ENCODE results near the gene SPAG17. TPM values are rescaled to one million over a fixed set of nuclear protein-coding genes. Genes with fewer than 3 reads are reported as not detected.

SPAG17 gene
- total RNA-seq, 1 experiment from 2014 or later, result not detected

GRCh38 chr1:117905019-117905418 lies 280.0 kb downstream of the SPAG17 start:
- no peaks in the 10 kb centered on the region for H3K4me1 ChIP-seq (ENCODE audit: control insufficient read depth in 1 of 2, insufficient read depth in 2 of 2, low read length in 2 of 2)
- no peaks in the 10 kb centered on the region for H3K9me3 ChIP-seq (ENCODE audit: control insufficient read depth in 1 of 2, insufficient read depth in 1 of 2, low read depth in 1 of 2, low read length in 2 of 2)
- H3K9ac ChIP-seq (ENCODE audit: low read length), result no peak overlapping the region
- H2AFZ ChIP-seq (ENCODE audit: low read depth, low read length, poor library complexity, severe bottlenecking), result no peak overlapping the region
- no peaks in the 10 kb centered on the region for H3K9me2 ChIP-seq (ENCODE audit: insufficient read depth)
- no peak overlapping the region for H3K4me2 ChIP-seq (ENCODE audit: low read length)
- H4K20me1 ChIP-seq (ENCODE audit: insufficient read depth), result no peaks in the 10 kb centered on the region
- peaks cover 4 to 8% of the 10 kb centered on the region in 2 experiments; a peak in 3 of 4 replicates for H3K36me3 ChIP-seq (ENCODE audit: control insufficient read depth in 1 of 2, insufficient read depth in 2 of 2, low read length in 2 of 2)
- no peak overlapping the region for H3K4me3 ChIP-seq (replicated peaks in 1 of 2; ENCODE audit: low read depth in 1 of 2, low read length in 2 of 2)
- no peaks in the 10 kb centered on the region for H3K27me3 ChIP-seq (ENCODE audit: insufficient read depth, low read length)
- H3K27ac ChIP-seq (ENCODE audit: low read depth, low read length), result no peak overlapping the region
- BruUV-seq (replicated peaks), result no TSS peak
- TF ChIP-seq FOSL1 (IDR thresholded peaks at IDR 0.05; ENCODE audit: low read depth) (no peak), SP1 (IDR thresholded peaks at IDR 0.05; ENCODE audit: low read depth) (no peak), ZFX (IDR thresholded peaks at IDR 0.05) (no peak), CEBPB (IDR thresholded peaks at IDR 0.05; ENCODE audit: low read depth) (no peak), MAX (IDR thresholded peaks at IDR 0.05) (no peak), CBX3 (IDR thresholded peaks at IDR 0.05; ENCODE audit: low read depth) (no peak), ATF3 (IDR thresholded peaks at IDR 0.05) (no peak)
- H3K79me2 ChIP-seq (ENCODE audit: insufficient read depth, low read length), result no peaks in the 10 kb centered on the region
- ChIA-PET POLR2A (no interaction called here), RAD21 (ENCODE audit: low non-redundant PET in 1 of 2, low total read pairs in 2 of 2, uncharacterized antibody in 2 of 2, unreplicated experiment in 2 of 2) (no interaction called here), CTCF (no interaction called here)
- no peak for DNase-seq (ENCODE audit: low read depth, low spot score)
- ATAC-seq, result no peak
- intact Hi-C loops (cut with micrococcal nuclease), result no loop called here

- Histone ChIP-seq H3K36me3 (ENCODE audit: control insufficient read depth in 1 of 2, insufficient read depth in 2 of 2, low read length in 2 of 2) (peaks cover 4 to 8% of the 10 kb centered on the region in 2 experiments; a peak in 3 of 4 replicates), H3K27ac (ENCODE audit: low read depth, low read length) (no peak overlapping the region), H3K79me2 (ENCODE audit: insufficient read depth, low read length) (no peaks in the 10 kb centered on the region), H3K9ac (ENCODE audit: low read length) (no peak overlapping the region), H4K20me1 (ENCODE audit: insufficient read depth) (no peaks in the 10 kb centered on the region), H3K9me2 (ENCODE audit: insufficient read depth) (no peaks in the 10 kb centered on the region), H3K4me1 (ENCODE audit: control insufficient read depth in 1 of 2, insufficient read depth in 2 of 2, low read length in 2 of 2) (no peaks in the 10 kb centered on the region), H3K9me3 (ENCODE audit: control insufficient read depth in 1 of 2, insufficient read depth in 1 of 2, low read depth in 1 of 2, low read length in 2 of 2) (no peaks in the 10 kb centered on the region), H2AFZ (ENCODE audit: low read depth, low read length, poor library complexity, severe bottlenecking) (no peak overlapping the region), H3K4me2 (ENCODE audit: low read length) (no peak overlapping the region), H3K27me3 (ENCODE audit: insufficient read depth, low read length) (no peaks in the 10 kb centered on the region), H3K4me3 (replicated peaks in 1 of 2; ENCODE audit: low read depth in 1 of 2, low read length in 2 of 2) (no peak overlapping the region)
- ATAC-seq, result no peak
- intact Hi-C loops (cut with micrococcal nuclease), result no loop called here
- POLR2A ChIA-PET, result no interaction called here
- DNase-seq (ENCODE audit: low read depth, low spot score), result no peak
- RAD21 ChIA-PET (ENCODE audit: low non-redundant PET in 1 of 2, low total read pairs in 2 of 2, uncharacterized antibody in 2 of 2, unreplicated experiment in 2 of 2), result no interaction called here
- BruUV-seq (replicated peaks), result no TSS peak
- CTCF ChIA-PET, result no interaction called here
- TF ChIP-seq ELF1 (IDR thresholded peaks at IDR 0.05; ENCODE audit: borderline replicate concordance, low read depth) (no peak), POLR2AphosphoS5 (IDR thresholded peaks at IDR 0.05; ENCODE audit: low read depth, low read length) (no peak), MAX (IDR thresholded peaks at IDR 0.05) (no peak), ZNF274 (IDR thresholded peaks at IDR 0.05; ENCODE audit: low read depth, low read length) (no peak), EGR1 (IDR thresholded peaks at IDR 0.05; ENCODE audit: low read depth) (no peak), YY1 (IDR thresholded peaks at IDR 0.05; ENCODE audit: extremely low read depth, insufficient replicate concordance, low read depth, low read length) (no peak), SIN3A (IDR thresholded peaks at IDR 0.05; ENCODE audit: low read depth) (no peak), RAD21 (IDR thresholded peaks at IDR 0.05; ENCODE audit: low read depth) (no peak), ATF3 (IDR thresholded peaks at IDR 0.05) (no peak), JUND (IDR thresholded peaks at IDR 0.05) (no peak), CEBPB (IDR thresholded peaks at IDR 0.05; ENCODE audit: low read depth) (no peak), CBX3 (IDR thresholded peaks at IDR 0.05; ENCODE audit: low read depth) (no peak), POLR2A (IDR thresholded peaks at IDR 0.05; ENCODE audit: borderline replicate concordance, extremely low read depth, insufficient read depth, insufficient read length) (no peak), SRF (IDR thresholded peaks at IDR 0.05; ENCODE audit: low read depth) (no peak), REST (IDR thresholded peaks at IDR 0.05; ENCODE audit: low read depth) (no peak), EZH2 (IDR thresholded peaks at IDR 0.05) (no peak)
Observed at GRCh38 chr1:117904485-117904884, 280.5 kb downstream of the SPAG17 start.

All from HCT116 (cell line).